Tibial nerve (tissue), 4 donors: ENCODE results near the gene MAGI2. TPM values are rescaled to one million over a fixed set of nuclear protein-coding genes. Genes with fewer than 3 reads are reported as not detected.

Source experiments
- DNase-seq, 2 donors: peaks; one replicate each; pipeline ENCODE4 v3.0.0-alpha.2; 2019; ENCODE audit warnings: low spot score in 2 of 2
- H3K27ac ChIP-seq, 4 donors: fragments of 200-600 bp; sonication (generic) in 3 of 4; one replicate each; pipeline ENCODE4 v1.5.1; 2017 to 2019; ENCODE audit warnings: mild to moderate bottlenecking in 1 of 4
- H3K27me3 ChIP-seq, 2 donors: fragments of 200-600 bp; sonication (generic) in 1 of 2; one replicate each; pipeline versions ENCODE4 v1.5.1 to v1.6.0; 2017 to 2019
- H3K36me3 ChIP-seq, 3 donors: fragments of 200-600 bp; sonication (generic); one replicate each; pipeline ENCODE4 v1.5.1; 2018 to 2019
- H3K4me1 ChIP-seq, 4 donors: fragments of 200-600 bp; sonication (generic) in 3 of 4; one replicate each; pipeline ENCODE4 v1.5.1; 2017 to 2019
- H3K4me3 ChIP-seq, 4 donors: fragments of 200-600 bp; sonication (generic) in 3 of 4; one replicate each; pipeline ENCODE4 v1.5.1; 2017 to 2019; ENCODE audit warnings: mild to moderate bottlenecking in 1 of 4, moderate library complexity in 1 of 4
- H3K9me3 ChIP-seq, 4 donors: fragments of 200-600 bp; sonication (generic) in 3 of 4; one replicate each; pipeline ENCODE4 v1.5.1; 2017 to 2019
- EP300 ChIP-seq, 2 donors: sonication (generic); formaldehyde crosslinking; IDR thresholded peaks; one replicate each; pipeline ENCODE4 v1.6.1; 2017; ENCODE audit warnings: antibody characterized with exemption in 2 of 2, mild to moderate bottlenecking in 1 of 2
- POLR2A ChIP-seq, 2 donors: fragments of 450-650 bp; IDR thresholded peaks; one replicate each; pipeline ENCODE4 v1.6.1; 2017; ENCODE audit warnings: antibody characterized with exemption in 2 of 2, mild to moderate bottlenecking in 2 of 2, moderate library complexity in 2 of 2
- WGBS, 2 donors: methylation state at CpG; one replicate each; pipeline ENCODE4 v1.1.5; 2018; 5-methylcytosine and 5-hydroxymethylcytosine counted together
- total RNA-seq, 4 donors: library from RNA; depleted of rRNA; stranded (reverse); fragments of >200 nt; gene quantifications; one replicate each; pipeline ENCODE4 v1.1.0, GENCODE V29; 2016
- TF ChIP-seq, protein P1 (sequence below), 5 experiments: fragments of 200-600 bp in 3 of 5; fragments of 450-650 bp in 2 of 5; sonication (generic) in 3 of 5; IDR thresholded peaks; one replicate each; pipeline ENCODE4 v1.5.1; 2016 to 2019; ENCODE audit warnings: antibody characterized with exemption in 5 of 5, mild to moderate bottlenecking in 3 of 5, moderate library complexity in 2 of 5

MAGI2 gene
- total RNA-seq, 4 donors from 2014 or later = 33.6 to 58.2 (median 55.6) TPM

DNA sequence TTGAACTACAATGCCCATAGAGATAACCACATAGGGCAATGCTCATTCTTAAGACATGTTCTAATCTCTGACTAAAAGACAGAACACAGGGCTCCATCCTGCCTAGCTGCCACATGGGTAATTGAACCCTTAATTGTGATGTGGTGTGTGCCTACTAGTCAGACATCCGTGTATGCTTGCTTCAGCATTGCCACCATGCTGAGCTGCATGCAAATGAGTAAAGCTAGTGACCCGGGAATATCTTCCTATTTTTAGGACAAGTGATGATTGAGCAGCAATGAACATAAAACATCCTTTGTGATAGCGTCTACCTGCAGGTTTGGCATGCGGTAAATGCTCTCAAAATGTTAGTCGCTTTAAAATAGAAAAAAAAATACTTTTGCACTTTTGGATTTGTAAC is 115.8 kb downstream of the MAGI2 start:
- H3K27ac ChIP-seq = no peak overlapping the region
- WGBS, 2 donors = 52 to 56% methylated on average over 5 of the region's 5 CpGs
- H3K9me3 ChIP-seq = no peaks in the 10 kb centered on the region
- H3K27me3 ChIP-seq = no peaks in the 10 kb centered on the region
- H3K4me1 ChIP-seq = no peaks in the 10 kb centered on the region
- H3K4me3 ChIP-seq = no peak overlapping the region
- H3K36me3 ChIP-seq = no peaks in the 10 kb centered on the region
- TF ChIP-seq EP300 (IDR thresholded peaks at IDR 0.05) = no peak
- TF ChIP-seq POLR2A (IDR thresholded peaks at IDR 0.05) = no peak
- TF ChIP-seq, protein P1, sequence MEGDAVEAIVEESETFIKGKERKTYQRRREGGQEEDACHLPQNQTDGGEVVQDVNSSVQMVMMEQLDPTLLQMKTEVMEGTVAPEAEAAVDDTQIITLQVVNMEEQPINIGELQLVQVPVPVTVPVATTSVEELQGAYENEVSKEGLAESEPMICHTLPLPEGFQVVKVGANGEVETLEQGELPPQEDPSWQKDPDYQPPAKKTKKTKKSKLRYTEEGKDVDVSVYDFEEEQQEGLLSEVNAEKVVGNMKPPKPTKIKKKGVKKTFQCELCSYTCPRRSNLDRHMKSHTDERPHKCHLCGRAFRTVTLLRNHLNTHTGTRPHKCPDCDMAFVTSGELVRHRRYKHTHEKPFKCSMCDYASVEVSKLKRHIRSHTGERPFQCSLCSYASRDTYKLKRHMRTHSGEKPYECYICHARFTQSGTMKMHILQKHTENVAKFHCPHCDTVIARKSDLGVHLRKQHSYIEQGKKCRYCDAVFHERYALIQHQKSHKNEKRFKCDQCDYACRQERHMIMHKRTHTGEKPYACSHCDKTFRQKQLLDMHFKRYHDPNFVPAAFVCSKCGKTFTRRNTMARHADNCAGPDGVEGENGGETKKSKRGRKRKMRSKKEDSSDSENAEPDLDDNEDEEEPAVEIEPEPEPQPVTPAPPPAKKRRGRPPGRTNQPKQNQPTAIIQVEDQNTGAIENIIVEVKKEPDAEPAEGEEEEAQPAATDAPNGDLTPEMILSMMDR (IDR thresholded peaks at IDR 0.05) = no peak
- DNase-seq = no peak

DNA sequence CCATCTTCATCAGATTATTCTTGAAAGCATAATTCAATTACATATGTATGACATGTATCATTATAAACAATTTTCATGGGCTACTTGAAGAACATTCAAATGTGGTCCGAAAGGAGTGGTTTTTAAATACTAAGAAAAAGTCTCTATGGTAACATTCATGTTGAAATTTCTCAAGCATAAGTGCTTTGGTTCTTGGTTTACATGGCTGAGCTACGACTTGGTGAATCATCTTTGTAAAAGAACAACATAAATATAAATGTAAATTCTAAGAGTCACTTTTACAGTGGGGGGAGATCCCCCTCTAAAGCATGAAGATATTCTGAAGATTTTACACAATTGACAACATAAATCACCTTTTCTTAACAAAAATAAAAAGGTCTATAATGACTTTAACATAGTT is 118.6 kb downstream of the MAGI2 start:
- Histone ChIP-seq H3K9me3 (no peaks in the 10 kb centered on the region), H3K4me3 (no peak overlapping the region), H3K36me3 (no peaks in the 10 kb centered on the region), H3K27me3 (no peaks in the 10 kb centered on the region), H3K4me1 (no peaks in the 10 kb centered on the region), H3K27ac (no peak overlapping the region)
- WGBS, 2 donors = 79 to 81% methylated on average over 2 of the region's 2 CpGs
- no peak for DNase-seq
- TF ChIP-seq, protein P1 (IDR thresholded peaks at IDR 0.05) = no peak
- TF ChIP-seq EP300 (IDR thresholded peaks at IDR 0.05) = no peak
- TF ChIP-seq POLR2A (IDR thresholded peaks at IDR 0.05) = no peak

DNA sequence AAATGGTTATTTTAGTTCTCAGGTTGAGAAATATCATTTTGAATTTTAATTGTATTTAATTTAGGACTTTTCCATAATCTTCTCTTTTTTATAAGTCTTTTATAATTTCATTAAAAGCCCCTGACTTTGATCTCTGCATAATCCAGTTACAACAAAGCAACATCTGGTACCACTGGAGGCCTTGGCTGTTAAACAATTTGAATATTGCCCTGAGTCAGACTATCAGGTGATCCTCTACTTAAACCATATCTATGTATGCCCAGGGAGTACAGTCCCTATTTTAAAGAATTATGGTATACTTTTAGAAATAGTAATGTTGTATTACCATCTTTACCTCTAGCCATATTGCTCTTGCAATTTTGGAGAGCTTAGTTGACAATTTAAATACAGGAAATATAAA is 119.1 kb downstream of the MAGI2 start:
- no peaks in the 10 kb centered on the region for H3K36me3 ChIP-seq
- H3K4me3 ChIP-seq = no peak overlapping the region
- no peaks in the 10 kb centered on the region for H3K27me3 ChIP-seq
- no peak for DNase-seq
- TF ChIP-seq POLR2A (IDR thresholded peaks at IDR 0.05) (no peak), EP300 (IDR thresholded peaks at IDR 0.05) (no peak)
- TF ChIP-seq, protein P1 (IDR thresholded peaks at IDR 0.05) = no peak
- no peaks in the 10 kb centered on the region for H3K9me3 ChIP-seq
- no peaks in the 10 kb centered on the region for H3K4me1 ChIP-seq
- no peak overlapping the region for H3K27ac ChIP-seq

DNA sequence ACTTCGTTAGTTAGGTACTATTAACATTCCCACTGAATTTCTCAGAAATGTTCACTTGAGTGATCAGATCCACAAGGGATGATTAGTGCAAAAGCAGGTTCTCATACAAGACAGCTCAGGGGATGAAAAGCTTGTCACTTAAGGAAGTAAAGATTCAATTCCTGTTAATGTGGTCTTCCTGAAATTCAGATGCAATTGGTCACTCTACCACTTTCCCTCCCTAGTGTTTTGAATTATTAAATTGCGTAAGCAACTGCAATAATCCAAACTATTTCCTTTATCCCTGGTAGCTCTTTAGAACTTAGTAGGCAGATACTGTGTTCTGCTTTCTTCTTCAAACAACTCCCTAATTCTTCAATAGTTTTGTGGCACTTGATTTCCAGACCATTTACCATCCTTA is 121.4 kb downstream of the MAGI2 start:
- Histone ChIP-seq H3K36me3 (no peaks in the 10 kb centered on the region), H3K9me3 (no peaks in the 10 kb centered on the region), H3K27ac (no peak overlapping the region), H3K27me3 (no peaks in the 10 kb centered on the region), H3K4me1 (no peaks in the 10 kb centered on the region), H3K4me3 (no peak overlapping the region)
- WGBS, 2 donors = 19 to 65% methylated on average over 2 of the region's 2 CpGs
- DNase-seq = no peak
- TF ChIP-seq POLR2A (IDR thresholded peaks at IDR 0.05) = no peak
- TF ChIP-seq EP300 (IDR thresholded peaks at IDR 0.05) = no peak
- TF ChIP-seq, protein P1 (IDR thresholded peaks at IDR 0.05) = no peak

DNA sequence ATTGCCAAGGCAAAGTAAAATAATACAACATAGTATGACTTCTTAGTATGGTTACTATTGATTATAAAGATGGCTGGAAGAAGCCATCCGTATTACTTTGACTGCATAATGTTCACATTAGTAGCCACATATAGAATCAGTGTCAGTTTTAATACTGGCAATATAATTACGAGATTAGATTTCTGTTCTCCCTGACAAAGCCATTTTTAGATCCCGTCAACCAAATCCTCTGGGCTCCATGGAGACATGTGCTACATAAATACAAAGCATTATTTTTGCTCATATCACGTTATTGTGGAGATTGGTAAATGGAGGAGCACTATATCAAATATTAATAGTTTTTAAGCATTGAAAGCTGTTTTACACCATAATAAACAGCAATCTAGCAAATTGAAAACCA is 124.0 kb downstream of the MAGI2 start:
- no peak for DNase-seq
- H3K27me3 ChIP-seq = no peaks in the 10 kb centered on the region
- no peak overlapping the region for H3K27ac ChIP-seq
- H3K9me3 ChIP-seq = no peaks in the 10 kb centered on the region
- no peaks in the 10 kb centered on the region for H3K4me1 ChIP-seq
- no peaks in the 10 kb centered on the region for H3K36me3 ChIP-seq
- TF ChIP-seq POLR2A (IDR thresholded peaks at IDR 0.05) (no peak), EP300 (IDR thresholded peaks at IDR 0.05) (no peak)
- TF ChIP-seq, protein P1 (IDR thresholded peaks at IDR 0.05) = no peak
- no peak overlapping the region for H3K4me3 ChIP-seq
- WGBS, 2 donors = 92% methylated on average over 4 of the region's 4 CpGs
